ENCODE data around the gene CHEK2. TPM values are rescaled to one million over a fixed set of nuclear protein-coding genes. Genes with fewer than 3 reads are reported as not detected.
A peak's percentile ranks its signal among the peaks of the same experiment; 100 is the strongest.
"Not testable (repeated sequence)": the region's sequence is repeated elsewhere in the genome, so short reads cannot be mapped to it uniquely, and the experiment has no call there.

Gene CHEK2
- total RNA-seq, 1 donor from 2014 or later: 8.1 TPM

GRCh38 chr22:28750471-28750881 is 8.9 kb upstream of the CHEK2 start:
- no peaks in the 10 kb centered on the region for H3K36me3 ChIP-seq (ENCODE audit: control insufficient read depth, insufficient read depth, low read length)
- no peak overlapping the region for H3K4me3 ChIP-seq (ENCODE audit: low read depth, low read length)
- no peaks in the 10 kb centered on the region for H3K27me3 ChIP-seq (ENCODE audit: control insufficient read depth, insufficient read depth, low read length)
- DNase-seq (ENCODE audit: low read depth): no peak
- TF ChIP-seq CTCF (IDR thresholded peaks at IDR 0.05; ENCODE audit: insufficient read depth, low read length, poor library complexity, severe bottlenecking): no peak

- Histone ChIP-seq H3K4me3 (ENCODE audit: low read depth, low read length) (no peak overlapping the region), H3K36me3 (ENCODE audit: control insufficient read depth, insufficient read depth, low read length) (no peaks in the 10 kb centered on the region), H3K27me3 (ENCODE audit: control insufficient read depth, insufficient read depth, low read length) (no peaks in the 10 kb centered on the region)
- TF ChIP-seq CTCF (IDR thresholded peaks at IDR 0.05; ENCODE audit: insufficient read depth, low read length, poor library complexity, severe bottlenecking): no peak
- DNase-seq (ENCODE audit: low read depth): no peak
Measured at GRCh38 chr22:28743852-28744251, 2.2 kb upstream of the CHEK2 start.

GRCh38 chr22:28742562-28742962 is 942 bp upstream of the CHEK2 start:
- H3K36me3 ChIP-seq (ENCODE audit: control insufficient read depth, insufficient read depth, low read length): no peaks in the 10 kb centered on the region
- no peak for DNase-seq (ENCODE audit: low read depth)
- no peaks in the 10 kb centered on the region for H3K27me3 ChIP-seq (ENCODE audit: control insufficient read depth, insufficient read depth, low read length)
- TF ChIP-seq CTCF (IDR thresholded peaks at IDR 0.05; ENCODE audit: insufficient read depth, low read length, poor library complexity, severe bottlenecking): no peak
- peak overlapping the region; percentile 82 for H3K4me3 ChIP-seq (ENCODE audit: low read depth, low read length)

- H3K4me3 ChIP-seq (ENCODE audit: low read depth, low read length): peak overlapping the region; percentile 33
- no peaks in the 10 kb centered on the region for H3K36me3 ChIP-seq (ENCODE audit: control insufficient read depth, insufficient read depth, low read length)
- no peak for TF ChIP-seq CTCF (IDR thresholded peaks at IDR 0.05; ENCODE audit: insufficient read depth, low read length, poor library complexity, severe bottlenecking)
- DNase-seq (ENCODE audit: low read depth): no peak
- H3K27me3 ChIP-seq (ENCODE audit: control insufficient read depth, insufficient read depth, low read length): no peaks in the 10 kb centered on the region
Measured at GRCh38 chr22:28741200-28741784, 328 bp downstream of the CHEK2 start.

- H3K36me3 ChIP-seq (ENCODE audit: control insufficient read depth, insufficient read depth, low read length); DNase-seq (ENCODE audit: low read depth); H3K27me3 ChIP-seq (ENCODE audit: control insufficient read depth, insufficient read depth, low read length); H3K4me3 ChIP-seq (ENCODE audit: low read depth, low read length): not testable (repeated sequence)
Measured at GRCh38 chr22:28738876-28739275, 2.7 kb downstream of the CHEK2 start.

- no peak for DNase-seq (ENCODE audit: low read depth)
- H3K27me3 ChIP-seq (ENCODE audit: control insufficient read depth, insufficient read depth, low read length): no peaks in the 10 kb centered on the region
- no peak overlapping the region for H3K4me3 ChIP-seq (ENCODE audit: low read depth, low read length)
- no peak for TF ChIP-seq CTCF (IDR thresholded peaks at IDR 0.05; ENCODE audit: insufficient read depth, low read length, poor library complexity, severe bottlenecking)
- H3K36me3 ChIP-seq (ENCODE audit: control insufficient read depth, insufficient read depth, low read length): no peaks in the 10 kb centered on the region
Measured at GRCh38 chr22:28737701-28738100, 3.9 kb downstream of the CHEK2 start.
